Adrenal gland (tissue), 5 donors: ENCODE data around the gene HGF.

ENCODE experiments used
- POLR2A ChIP-seq, 2 donors: fragments of 450-650 bp; IDR thresholded peaks; one replicate each; pipeline ENCODE4 v1.6.1; 2017; ENCODE audit warnings: antibody characterized with exemption in 2 of 2, mild to moderate bottlenecking in 2 of 2, moderate library complexity in 1 of 2
- TF ChIP-seq, protein P1 (sequence below), 6 experiments: fragments of 450-650 bp in 4 of 6; fragments of 200-600 bp in 2 of 6; sonication (generic) in 1 of 6; IDR thresholded peaks; 1 replicate in 5 of 6; 2 replicates in 1 of 6; pipeline versions ENCODE4 v1.5.1 to v1.8.0; 2016 to 2021; ENCODE audit warnings: antibody characterized with exemption in 6 of 6, mild to moderate bottlenecking in 2 of 6, moderate library complexity in 1 of 6
- donor health status: DM: no; HTN: no; CAD: no.

- TF ChIP-seq, protein P1, sequence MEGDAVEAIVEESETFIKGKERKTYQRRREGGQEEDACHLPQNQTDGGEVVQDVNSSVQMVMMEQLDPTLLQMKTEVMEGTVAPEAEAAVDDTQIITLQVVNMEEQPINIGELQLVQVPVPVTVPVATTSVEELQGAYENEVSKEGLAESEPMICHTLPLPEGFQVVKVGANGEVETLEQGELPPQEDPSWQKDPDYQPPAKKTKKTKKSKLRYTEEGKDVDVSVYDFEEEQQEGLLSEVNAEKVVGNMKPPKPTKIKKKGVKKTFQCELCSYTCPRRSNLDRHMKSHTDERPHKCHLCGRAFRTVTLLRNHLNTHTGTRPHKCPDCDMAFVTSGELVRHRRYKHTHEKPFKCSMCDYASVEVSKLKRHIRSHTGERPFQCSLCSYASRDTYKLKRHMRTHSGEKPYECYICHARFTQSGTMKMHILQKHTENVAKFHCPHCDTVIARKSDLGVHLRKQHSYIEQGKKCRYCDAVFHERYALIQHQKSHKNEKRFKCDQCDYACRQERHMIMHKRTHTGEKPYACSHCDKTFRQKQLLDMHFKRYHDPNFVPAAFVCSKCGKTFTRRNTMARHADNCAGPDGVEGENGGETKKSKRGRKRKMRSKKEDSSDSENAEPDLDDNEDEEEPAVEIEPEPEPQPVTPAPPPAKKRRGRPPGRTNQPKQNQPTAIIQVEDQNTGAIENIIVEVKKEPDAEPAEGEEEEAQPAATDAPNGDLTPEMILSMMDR (IDR thresholded peaks at IDR 0.05), result no peak
- no peak for TF ChIP-seq POLR2A (IDR thresholded peaks at IDR 0.05)
Observed at GRCh38 chr7:81684514-81685269, 85.2 kb downstream of the HGF start.
